ENCODE measurements around the gene TRPM5.

Gene TRPM5, protein sequence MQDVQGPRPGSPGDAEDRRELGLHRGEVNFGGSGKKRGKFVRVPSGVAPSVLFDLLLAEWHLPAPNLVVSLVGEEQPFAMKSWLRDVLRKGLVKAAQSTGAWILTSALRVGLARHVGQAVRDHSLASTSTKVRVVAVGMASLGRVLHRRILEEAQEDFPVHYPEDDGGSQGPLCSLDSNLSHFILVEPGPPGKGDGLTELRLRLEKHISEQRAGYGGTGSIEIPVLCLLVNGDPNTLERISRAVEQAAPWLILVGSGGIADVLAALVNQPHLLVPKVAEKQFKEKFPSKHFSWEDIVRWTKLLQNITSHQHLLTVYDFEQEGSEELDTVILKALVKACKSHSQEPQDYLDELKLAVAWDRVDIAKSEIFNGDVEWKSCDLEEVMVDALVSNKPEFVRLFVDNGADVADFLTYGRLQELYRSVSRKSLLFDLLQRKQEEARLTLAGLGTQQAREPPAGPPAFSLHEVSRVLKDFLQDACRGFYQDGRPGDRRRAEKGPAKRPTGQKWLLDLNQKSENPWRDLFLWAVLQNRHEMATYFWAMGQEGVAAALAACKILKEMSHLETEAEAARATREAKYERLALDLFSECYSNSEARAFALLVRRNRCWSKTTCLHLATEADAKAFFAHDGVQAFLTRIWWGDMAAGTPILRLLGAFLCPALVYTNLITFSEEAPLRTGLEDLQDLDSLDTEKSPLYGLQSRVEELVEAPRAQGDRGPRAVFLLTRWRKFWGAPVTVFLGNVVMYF (N-terminal part only)

DNA sequence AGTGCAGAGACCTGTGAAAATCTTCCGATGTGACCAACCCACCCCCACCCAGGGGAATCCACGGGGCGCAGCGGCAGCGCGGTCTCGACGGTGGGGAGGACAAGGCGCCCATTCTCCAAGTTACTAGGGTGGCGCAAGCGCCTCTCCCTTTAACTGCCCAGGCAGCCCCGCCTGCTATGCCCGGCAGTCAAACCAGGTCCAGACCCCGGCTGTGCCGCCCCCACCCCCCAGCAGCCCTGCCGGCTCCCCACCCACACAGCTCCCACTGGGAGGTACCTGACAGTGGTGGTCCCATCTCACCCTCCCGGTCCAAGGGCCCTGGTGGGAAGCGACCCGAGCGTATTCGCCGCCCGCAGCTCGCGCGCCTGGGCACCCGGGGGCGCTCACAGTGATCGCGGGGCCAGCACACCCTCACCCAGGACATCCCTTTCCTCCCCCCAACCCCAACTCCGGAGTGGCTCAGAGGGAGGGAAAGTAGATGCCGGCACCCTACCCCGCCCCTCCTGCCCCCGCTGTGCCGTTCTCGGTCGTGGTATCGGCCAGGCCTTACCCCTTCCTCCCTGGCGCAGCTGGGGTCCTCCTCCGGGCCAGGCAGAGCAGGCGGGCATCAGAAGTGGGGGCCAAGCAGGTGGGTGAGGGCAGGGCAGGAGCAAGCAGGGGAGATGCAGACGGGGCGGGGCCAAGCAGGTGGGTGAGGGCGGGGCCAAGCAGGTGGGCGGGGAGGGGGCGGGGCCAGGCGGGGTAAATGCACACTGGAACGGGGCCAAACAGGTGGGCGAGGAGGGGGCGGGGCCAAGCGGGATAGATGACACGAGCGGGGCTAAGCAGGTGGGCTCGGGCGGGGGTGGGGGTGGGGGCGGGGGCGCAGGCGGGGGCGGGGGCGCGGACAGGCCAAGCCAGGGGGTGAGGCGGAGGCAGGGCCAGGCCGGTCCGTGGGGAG lies at the start of gene TRPM5:
TRPM5 (minus strand) TSS at position 634 of the 940 bp plus-strand sequence. CDS start 21,478 bp downstream, outside the sequence.
- Histone ChIP-seq H3K4me3 (ENCODE audit: insufficient read depth, low read length, poor library complexity, severe bottlenecking) (no peak within 1 kb of the TSS), H3K36me3 (ENCODE audit: low read length) (no peaks in the 10 kb centered on the region), H3K27me3 (ENCODE audit: low read length) (no peaks in the 10 kb centered on the region), H3K79me2 (ENCODE audit: insufficient read depth, low read length) (no peaks in the 10 kb centered on the region), H3K27ac (ENCODE audit: low read depth, low read length) (no peak within 1 kb of the TSS), H3K9me3 (ENCODE audit: insufficient read depth, low read length) (no peaks in the 10 kb centered on the region), H2AFZ (ENCODE audit: low read depth, low read length, severe bottlenecking) (no peak within 1 kb of the TSS), H3K9me2 (replicated peaks; ENCODE audit: insufficient read depth, low read length) (no peaks in the 10 kb centered on the region), H3K9ac (ENCODE audit: low read length) (no peak within 1 kb of the TSS), H3F3A (ENCODE audit: insufficient read depth) (0 out of 2 replicates have a peak, but pooled peaks cover 3% of the 10 kb centered on the region), H4K20me1 (ENCODE audit: low read depth, low read length) (no peaks in the 10 kb centered on the region), H3K4me2 (ENCODE audit: low read depth, low read length, poor library complexity, severe bottlenecking) (no peak within 1 kb of the TSS)
- TF ChIP-seq, protein P1, sequence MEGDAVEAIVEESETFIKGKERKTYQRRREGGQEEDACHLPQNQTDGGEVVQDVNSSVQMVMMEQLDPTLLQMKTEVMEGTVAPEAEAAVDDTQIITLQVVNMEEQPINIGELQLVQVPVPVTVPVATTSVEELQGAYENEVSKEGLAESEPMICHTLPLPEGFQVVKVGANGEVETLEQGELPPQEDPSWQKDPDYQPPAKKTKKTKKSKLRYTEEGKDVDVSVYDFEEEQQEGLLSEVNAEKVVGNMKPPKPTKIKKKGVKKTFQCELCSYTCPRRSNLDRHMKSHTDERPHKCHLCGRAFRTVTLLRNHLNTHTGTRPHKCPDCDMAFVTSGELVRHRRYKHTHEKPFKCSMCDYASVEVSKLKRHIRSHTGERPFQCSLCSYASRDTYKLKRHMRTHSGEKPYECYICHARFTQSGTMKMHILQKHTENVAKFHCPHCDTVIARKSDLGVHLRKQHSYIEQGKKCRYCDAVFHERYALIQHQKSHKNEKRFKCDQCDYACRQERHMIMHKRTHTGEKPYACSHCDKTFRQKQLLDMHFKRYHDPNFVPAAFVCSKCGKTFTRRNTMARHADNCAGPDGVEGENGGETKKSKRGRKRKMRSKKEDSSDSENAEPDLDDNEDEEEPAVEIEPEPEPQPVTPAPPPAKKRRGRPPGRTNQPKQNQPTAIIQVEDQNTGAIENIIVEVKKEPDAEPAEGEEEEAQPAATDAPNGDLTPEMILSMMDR (IDR thresholded peaks at IDR 0.05; ENCODE audit: insufficient read depth, low read length, poor library complexity, severe bottlenecking), result no peak
- no peak for TF ChIP-seq EZH2phosphoT487 (conservative IDR thresholded peaks at IDR 0.05; ENCODE audit: low read length)

DNA sequence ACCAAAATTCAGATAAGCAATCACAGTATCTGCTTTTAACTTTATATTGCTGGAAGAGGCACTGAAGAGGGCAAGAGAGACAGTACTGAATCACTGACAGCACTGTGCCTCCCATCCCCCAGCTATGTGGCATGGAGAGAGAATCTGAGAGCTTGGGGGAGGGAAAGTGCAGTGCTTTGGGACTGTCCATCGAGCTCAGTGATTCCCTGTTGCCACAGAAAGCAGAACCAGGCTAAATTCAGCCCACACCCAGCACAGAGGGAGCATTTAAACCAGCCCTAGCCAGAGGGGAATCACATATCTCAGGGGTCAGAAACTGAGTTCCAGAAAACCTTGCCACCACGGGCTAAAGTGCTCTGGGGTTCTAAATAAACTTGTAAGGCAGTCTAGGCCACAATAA lies 44.8 kb upstream of the TRPM5 start:
- no peak overlapping the region for H3K4me3 ChIP-seq (ENCODE audit: insufficient read depth, low read length, poor library complexity, severe bottlenecking)
- no peak overlapping the region for H2AFZ ChIP-seq (ENCODE audit: low read depth, low read length, severe bottlenecking)
- no peak overlapping the region for H3K27ac ChIP-seq (ENCODE audit: low read depth, low read length)
- H3K9me2 ChIP-seq (replicated peaks; ENCODE audit: insufficient read depth, low read length), result no peaks in the 10 kb centered on the region
- no peaks in the 10 kb centered on the region for H4K20me1 ChIP-seq (ENCODE audit: low read depth, low read length)
- H3K79me2 ChIP-seq (ENCODE audit: insufficient read depth, low read length), result no peaks in the 10 kb centered on the region
- H3K4me2 ChIP-seq (ENCODE audit: low read depth, low read length, poor library complexity, severe bottlenecking), result no peak overlapping the region
- no peak overlapping the region for H3K9ac ChIP-seq (ENCODE audit: low read length)
- peaks cover 28% of the 10 kb centered on the region; the same call in 1 of the 2 replicates for H3K9me3 ChIP-seq (ENCODE audit: insufficient read depth, low read length)
- H3K36me3 ChIP-seq (ENCODE audit: low read length), result peaks cover 6% of the 10 kb centered on the region
- no peaks in the 10 kb centered on the region for H3F3A ChIP-seq (ENCODE audit: insufficient read depth)
- TF ChIP-seq, protein P1 (IDR thresholded peaks at IDR 0.05; ENCODE audit: insufficient read depth, low read length, poor library complexity, severe bottlenecking), result no peak
- no peak for TF ChIP-seq EZH2phosphoT487 (conservative IDR thresholded peaks at IDR 0.05; ENCODE audit: low read length)
- H3K27me3 ChIP-seq (ENCODE audit: low read length), result 0 out of 2 replicates have a peak, but pooled peaks cover 7% of the 10 kb centered on the region

DNA sequence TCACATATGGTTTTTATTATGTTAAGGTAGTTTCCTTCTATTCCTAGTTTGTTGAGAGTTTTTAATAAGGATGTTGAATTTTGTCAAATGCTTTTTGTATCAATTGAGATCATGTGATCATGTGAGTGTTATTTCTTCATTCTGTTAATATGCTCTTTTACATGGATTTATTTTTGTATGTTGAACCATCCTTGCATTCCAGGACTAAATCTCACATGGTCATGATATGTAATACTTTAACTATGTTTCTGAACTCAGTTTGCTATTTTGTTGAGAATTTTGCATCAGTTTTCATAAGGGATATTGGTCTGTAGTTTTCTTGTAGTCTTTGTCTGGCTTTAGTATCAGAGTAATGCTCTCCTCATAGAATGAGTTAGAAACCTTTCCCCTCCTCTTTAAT lies 43.7 kb upstream of the TRPM5 start:
- no peak overlapping the region for H3K4me2 ChIP-seq (ENCODE audit: low read depth, low read length, poor library complexity, severe bottlenecking)
- no peak overlapping the region for H3K9ac ChIP-seq (ENCODE audit: low read length)
- H3K4me3 ChIP-seq (ENCODE audit: insufficient read depth, low read length, poor library complexity, severe bottlenecking), result no peak overlapping the region
- no peaks in the 10 kb centered on the region for H4K20me1 ChIP-seq (ENCODE audit: low read depth, low read length)
- H2AFZ ChIP-seq (ENCODE audit: low read depth, low read length, severe bottlenecking), result no peak overlapping the region
- H3K9me2 ChIP-seq (replicated peaks; ENCODE audit: insufficient read depth, low read length), result no peaks in the 10 kb centered on the region
- H3K9me3 ChIP-seq (ENCODE audit: insufficient read depth, low read length), result peaks cover 28% of the 10 kb centered on the region; the same call in 1 of the 2 replicates
- H3K27ac ChIP-seq (ENCODE audit: low read depth, low read length), result no peak overlapping the region
- H3K27me3 ChIP-seq (ENCODE audit: low read length), result 0 out of 2 replicates have a peak, but pooled peaks cover 7% of the 10 kb centered on the region
- no peaks in the 10 kb centered on the region for H3F3A ChIP-seq (ENCODE audit: insufficient read depth)
- peaks cover 6% of the 10 kb centered on the region for H3K36me3 ChIP-seq (ENCODE audit: low read length)
- no peaks in the 10 kb centered on the region for H3K79me2 ChIP-seq (ENCODE audit: insufficient read depth, low read length)
- no peak for TF ChIP-seq EZH2phosphoT487 (conservative IDR thresholded peaks at IDR 0.05; ENCODE audit: low read length)
- TF ChIP-seq, protein P1 (IDR thresholded peaks at IDR 0.05; ENCODE audit: insufficient read depth, low read length, poor library complexity, severe bottlenecking), result no peak

Measured in SU-DHL-6 (cell line).